GM21529 (cell line): Measurements from ENCODE around the gene CSH1.
"Not testable (repeated sequence)": the region's sequence is repeated elsewhere in the genome, so short reads cannot be mapped to it uniquely, and the experiment has no call there.

ENCODE experiments used
- ATAC-seq: cut with Tn5 transposase; IDR thresholded peaks from one replicate; pipeline ENCODE4 v1.9.1; 2021; ENCODE audit not compliant: unreplicated experiment

CSH1 gene

DNA sequence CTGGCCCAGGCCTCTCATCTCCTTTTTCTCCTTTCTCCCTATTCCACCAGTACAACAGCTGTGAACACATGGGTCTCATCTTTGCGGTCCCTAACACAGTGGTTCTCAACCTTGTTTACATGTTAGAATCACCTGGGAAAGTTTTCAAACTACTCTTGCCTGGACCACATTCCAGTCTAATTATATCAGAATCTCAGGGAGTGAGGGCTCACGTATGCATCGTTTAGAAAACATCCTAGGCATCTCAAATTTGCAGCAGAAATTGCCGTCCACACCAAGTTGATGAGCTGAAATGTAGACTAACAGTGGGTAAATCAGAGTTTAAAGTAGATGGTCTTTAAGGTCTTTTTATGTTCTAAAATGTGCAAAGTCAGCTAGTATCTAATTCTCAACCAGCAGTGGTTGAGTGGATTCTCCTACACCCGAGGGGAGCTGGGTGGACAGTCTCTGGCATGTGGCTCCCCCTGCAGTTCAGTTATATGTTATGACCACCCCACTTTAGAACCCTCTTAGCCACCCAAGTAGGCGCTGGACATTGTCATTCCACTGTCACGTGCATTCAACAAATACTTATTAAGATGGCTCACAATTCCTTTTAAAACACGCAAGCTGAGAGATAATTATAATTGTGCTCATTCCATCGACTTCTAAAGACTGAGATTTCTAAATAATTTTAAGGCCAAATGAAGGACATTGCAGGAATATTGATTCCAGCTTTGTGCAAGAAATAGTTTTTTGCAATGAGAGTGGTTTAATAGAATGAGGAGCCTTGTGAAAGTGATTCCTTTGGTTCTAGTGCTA is 26.7 kb downstream of the CSH1 start:
- ATAC-seq = not testable (repeated sequence)

DNA sequence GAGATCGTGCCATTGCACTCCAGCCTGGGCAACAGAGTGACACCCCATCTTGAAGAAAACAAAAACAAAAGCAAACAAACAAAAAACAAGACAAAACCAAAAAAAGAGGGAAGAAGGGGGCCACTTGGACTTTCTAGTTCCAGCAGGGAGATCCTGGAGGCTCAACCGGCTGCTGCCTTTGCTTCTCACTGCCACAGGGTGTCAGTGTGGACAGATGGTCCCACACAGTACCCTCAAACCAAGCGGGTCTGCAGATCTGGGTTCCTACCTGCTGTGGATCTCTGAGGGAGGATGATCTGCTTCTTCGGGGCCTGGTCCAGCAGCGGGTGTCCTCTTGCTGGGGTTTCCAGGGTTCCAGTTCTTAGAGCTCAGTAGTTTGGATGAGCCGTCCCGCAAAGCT is 29.7 kb downstream of the CSH1 start:
- ATAC-seq = not testable (repeated sequence)

DNA sequence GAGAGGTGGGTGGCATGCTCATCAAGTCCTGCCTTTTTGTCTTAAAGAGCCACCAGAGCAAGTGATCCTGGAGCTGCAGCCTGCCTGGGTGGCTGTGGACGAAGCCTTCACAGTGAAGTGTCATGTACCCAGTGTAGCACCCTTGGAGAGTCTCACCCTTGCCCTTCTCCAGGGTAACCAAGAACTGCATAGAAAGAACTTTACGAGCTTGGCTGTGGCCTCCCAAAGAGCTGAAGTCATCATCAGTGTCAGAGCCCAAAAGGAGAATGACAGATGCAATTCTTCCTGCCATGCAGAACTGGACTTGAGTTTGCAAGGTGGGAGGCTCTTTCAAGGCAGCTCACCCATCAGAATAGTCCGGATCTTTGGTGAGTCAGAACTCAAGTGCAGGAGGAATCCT is 37.1 kb downstream of the CSH1 start:
- ATAC-seq = no peak

DNA sequence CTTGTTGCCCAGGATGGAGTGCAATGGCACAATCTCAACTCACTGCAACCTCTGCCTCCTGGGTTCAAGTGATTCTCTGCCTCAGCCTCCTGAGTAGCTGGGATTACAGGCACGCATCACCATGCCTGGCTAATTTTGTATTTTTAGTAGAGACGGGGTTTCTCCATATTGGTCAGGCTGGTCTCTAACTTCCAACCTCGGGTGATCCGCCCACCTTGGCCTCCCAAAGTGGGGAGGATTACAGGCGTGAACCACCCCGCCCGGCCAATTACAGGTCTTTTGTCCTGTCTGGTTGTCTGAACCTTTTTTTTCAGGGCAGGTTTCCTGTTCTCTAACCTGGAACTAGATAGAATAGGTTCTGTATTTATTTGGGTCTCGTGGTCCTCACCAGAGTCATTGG is 39.9 kb downstream of the CSH1 start:
- ATAC-seq = not testable (repeated sequence)

DNA sequence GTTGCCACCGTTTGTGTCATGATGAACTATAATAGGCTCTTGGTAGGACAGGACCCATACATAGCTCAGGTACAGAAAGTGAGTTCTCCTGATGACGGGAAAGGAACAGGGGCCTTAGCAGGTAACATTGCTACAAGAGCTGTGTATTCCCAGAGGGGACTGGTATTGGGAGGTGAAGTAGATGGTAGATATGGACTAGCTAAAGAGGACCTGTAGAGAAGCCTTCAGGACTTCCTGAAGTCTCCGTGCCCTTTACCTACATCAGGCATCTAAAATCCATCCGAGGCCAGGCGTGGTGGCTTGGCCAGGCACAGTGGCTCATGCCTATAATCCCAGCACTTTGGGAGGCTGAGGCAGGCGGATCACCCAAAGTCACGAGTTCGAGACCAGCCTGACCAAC is 41.2 kb downstream of the CSH1 start:
- ATAC-seq = no peak

DNA sequence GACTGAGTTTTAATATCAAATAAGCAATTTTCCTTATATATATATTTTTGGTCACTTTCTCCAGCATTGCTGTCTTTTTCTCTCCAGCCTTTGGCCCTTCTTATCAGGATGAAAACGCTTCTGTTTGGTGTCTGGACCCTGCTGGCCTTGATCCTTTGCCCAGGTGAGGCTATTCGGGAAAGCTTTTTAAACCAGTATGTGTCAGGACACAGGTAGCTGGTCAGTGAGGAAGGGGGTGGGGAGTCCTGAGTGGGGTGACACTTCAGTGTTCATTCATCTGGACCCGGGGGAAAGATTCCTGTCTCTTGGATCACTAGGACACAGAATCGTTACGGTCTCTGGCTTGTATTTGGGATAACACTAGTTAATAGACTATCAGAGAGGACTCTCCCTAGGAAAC is 41.7 kb downstream of the CSH1 start:
- no peak for ATAC-seq

DNA sequence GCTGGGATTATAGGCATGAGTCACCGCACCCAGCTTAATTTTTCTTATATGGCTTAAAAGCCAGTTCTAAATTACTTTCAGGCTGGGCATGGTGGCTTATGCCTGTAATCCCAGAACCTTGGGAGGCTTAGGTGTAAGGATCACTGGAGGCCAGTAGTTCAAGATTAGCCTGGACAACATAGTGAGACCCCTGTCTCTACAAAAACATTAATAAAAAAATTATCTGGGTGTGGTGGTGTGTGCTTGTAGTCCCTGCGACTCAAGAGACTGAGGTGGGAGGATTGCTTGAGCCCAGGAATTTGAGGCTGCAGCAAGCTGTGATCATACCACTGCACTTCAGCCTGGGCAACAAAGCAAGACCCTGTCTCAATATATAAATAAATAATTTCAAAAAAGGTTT is 43.1 kb downstream of the CSH1 start:
- no peak for ATAC-seq

DNA sequence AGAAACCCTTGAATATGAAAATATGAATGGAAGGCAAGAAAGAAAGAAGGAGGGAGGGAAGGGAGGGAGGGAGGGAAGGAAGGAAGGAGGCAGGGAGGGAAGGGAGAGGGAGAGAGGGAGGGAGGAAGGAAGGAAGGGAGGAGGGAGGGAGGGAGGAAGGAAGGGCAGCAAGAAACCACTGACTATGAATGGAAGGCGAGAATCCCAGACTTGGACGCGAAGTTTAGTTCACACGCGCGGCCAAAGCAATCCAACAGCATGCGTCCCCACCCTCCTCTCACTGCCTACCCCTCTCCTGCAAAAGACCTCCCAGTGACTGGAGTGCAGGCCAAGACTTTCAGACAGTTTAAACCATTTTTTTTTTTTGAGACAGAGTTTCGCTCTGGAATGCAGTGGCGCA is 46.0 kb downstream of the CSH1 start:
- ATAC-seq = no peak

DNA sequence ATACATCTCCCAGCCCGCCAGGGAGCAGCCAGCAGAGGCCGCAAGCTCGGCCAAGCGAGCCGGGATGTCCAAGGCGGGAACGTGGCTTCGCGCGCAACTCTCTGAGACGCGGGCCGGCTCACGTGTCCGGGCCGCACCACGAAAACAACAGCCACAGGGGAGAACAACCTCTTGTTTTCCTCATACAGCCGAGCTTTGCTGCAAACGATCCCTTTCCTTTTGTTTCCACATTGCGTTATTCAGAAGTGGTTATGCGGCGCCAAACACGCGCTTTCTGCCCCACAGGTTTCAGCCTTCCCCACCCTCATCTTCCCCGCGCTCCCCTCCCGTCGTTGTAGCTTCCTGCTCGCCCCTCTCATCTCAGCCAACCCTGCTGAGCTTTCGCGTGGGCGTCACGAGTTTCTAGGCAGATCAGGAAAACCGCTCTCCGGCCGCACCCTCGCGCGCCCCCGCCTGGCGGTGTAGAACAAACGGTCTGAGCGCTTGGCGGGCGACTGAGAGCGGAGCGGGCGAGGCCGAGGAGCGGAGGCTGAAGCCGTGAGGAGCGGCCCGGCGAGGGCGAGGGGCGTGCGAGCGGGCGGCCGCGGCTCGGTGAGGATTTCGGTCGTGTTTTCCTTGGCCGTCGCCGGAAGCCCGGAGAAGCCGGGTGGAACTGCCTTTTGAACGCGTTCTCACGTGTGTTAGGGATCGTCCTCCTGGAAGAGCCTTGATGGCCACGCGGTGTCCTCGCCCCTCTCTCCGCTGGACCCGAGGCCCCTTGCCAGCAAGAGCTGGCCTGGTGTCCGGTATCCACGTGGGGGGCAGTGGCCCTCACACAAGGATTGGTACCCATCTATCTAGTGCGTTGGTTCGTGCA is 47.3 kb downstream of the CSH1 start:
- ATAC-seq = peak; percentile 79

DNA sequence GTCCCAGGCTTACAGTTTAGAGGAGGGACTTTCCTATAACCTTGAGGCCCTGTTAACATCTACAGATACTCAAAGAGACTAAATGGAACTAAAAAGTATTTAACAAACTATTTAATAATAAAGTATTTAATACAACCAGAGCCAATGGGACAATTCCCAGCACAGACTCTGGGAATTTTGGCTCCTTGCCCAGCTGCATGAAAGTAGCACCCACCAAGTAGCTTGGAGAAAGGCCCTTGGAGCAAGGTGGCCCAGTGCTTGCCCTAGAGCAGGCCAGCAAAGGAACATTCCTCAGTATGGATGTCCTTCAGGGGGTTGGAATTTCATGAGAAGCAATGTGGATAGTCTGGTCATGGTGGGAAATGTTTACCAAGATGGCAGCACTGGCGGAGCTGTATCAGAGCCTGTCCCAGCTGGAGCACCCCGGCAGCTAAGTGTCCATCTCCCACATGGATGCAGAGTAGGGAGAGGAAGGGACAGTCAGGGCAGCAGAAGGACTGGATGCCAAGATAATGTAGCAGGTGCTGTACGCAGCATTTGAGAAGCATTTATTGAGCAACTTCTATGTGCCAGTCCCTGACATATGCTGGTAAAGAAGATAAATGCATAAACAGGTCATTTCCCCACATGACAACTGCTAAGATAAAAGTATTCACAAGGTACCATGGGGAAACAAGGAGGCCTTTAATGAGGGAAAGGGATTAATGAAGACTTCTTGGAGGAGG is 48.7 kb downstream of the CSH1 start:
- ATAC-seq = no peak

DNA sequence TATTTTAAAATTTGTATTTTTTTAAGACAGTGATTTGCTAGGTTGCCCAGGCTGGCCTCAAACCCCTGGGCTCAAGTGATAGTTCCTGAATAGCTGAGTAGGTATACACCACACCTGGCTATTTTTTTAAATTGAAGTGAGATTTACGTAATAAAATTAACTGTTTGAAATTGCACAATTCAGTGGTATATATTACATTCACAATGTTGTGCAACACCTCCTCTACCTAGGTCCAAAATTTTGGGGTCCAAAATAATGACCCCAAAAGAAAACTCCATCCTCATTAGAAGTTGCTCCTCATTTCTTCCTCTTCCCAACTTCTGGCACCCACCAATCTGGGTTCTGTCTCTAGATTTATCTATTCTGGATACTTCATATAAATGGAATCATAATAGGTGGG is 50.9 kb downstream of the CSH1 start:
- no peak for ATAC-seq
